ENCODE measurements around the gene KRTAP10-1. TPM values are rescaled to one million over a fixed set of nuclear protein-coding genes. Genes with fewer than 3 reads are reported as not detected.

The KRTAP10-1 gene
- total and polyA plus RNA-seq, 2 of the 8 experiments (the other 6 are each of a cell fraction or from before 2014, with no cell fraction given), result 0.08 TPM; not detected in 1

- Histone ChIP-seq H3K36me3 (ENCODE audit: control insufficient read depth in 2 of 4, insufficient read depth in 4 of 4, low read length in 3 of 4) (no peaks in the 10 kb centered on the region), H2BK12ac (ENCODE audit: low read depth, low read length) (0 out of 2 replicates have a peak overlapping the region, but pooled peaks have one; percentile 39), H2BK20ac (ENCODE audit: low read length) (no peak overlapping the region), H3K79me2 (ENCODE audit: control insufficient read depth in 1 of 2, insufficient read depth in 2 of 2, low read length in 2 of 2) (no peaks in the 10 kb centered on the region), H2BK120ac (replicated peaks; ENCODE audit: low read depth, low read length) (no peak overlapping the region), H3K27ac (ENCODE audit: low read depth, low read length) (no peak overlapping the region), H3K4ac (replicated peaks; ENCODE audit: insufficient read length, low read depth, low read length) (no peak overlapping the region), H3K27me3 (replicated peaks in 1 of 4; ENCODE audit: control insufficient read depth in 3 of 4, extremely low read depth in 1 of 4, insufficient read depth in 3 of 4, low read length in 3 of 4) (no peaks in the 10 kb centered on the region), H3K9me3 (ENCODE audit: insufficient read depth in 2 of 2, low read depth in 1 of 2, low read length in 1 of 2) (no peaks in the 10 kb centered on the region), H3K23me2 (ENCODE audit: low read depth, low read length) (peaks cover 4% of the 10 kb centered on the region; the same call in 1 of the 2 replicates), H2BK15ac (ENCODE audit: low read length) (no peak overlapping the region), H4K5ac (ENCODE audit: insufficient read length, low read depth, low read length) (no peak overlapping the region), H2AK5ac (ENCODE audit: low read depth, low read length) (peak overlapping the region; percentile 48; the same call in 1 of the 2 replicates), H3K14ac (ENCODE audit: insufficient read length) (no peak overlapping the region), H3K4me1 (replicated peaks in 1 of 4; ENCODE audit: control insufficient read depth in 3 of 4, insufficient read depth in 4 of 4, low read length in 3 of 4) (peaks cover 0 to 3% (median 0%) of the 10 kb centered on the region in 4 experiments; a peak in 1 of 7 replicates), H2BK5ac (ENCODE audit: low read depth, low read length) (0 out of 2 replicates have a peak overlapping the region, but pooled peaks have one; percentile 44), H2AFZ (ENCODE audit: low read length) (no peak overlapping the region), H3K56ac (replicated peaks; ENCODE audit: insufficient read length, low read depth, low read length) (no peak overlapping the region), H3K79me1 (ENCODE audit: low read depth, low read length) (no peaks in the 10 kb centered on the region), H3K18ac (ENCODE audit: extremely low read depth, low read length) (no peak overlapping the region), H3K9ac (replicated peaks in 1 of 4; ENCODE audit: extremely low read depth in 1 of 4, low read depth in 3 of 4, low read length in 3 of 4) (no peak overlapping the region), H4K20me1 (replicated peaks in 1 of 2; ENCODE audit: control insufficient read depth in 1 of 2, insufficient read depth in 2 of 2, low read length in 2 of 2) (peaks cover 0 to 2% of the 10 kb centered on the region in 2 experiments), H3K23ac (ENCODE audit: insufficient read length) (no peak overlapping the region), H3K4me3 (ENCODE audit: extremely low read depth in 1 of 4, insufficient read depth in 2 of 4, low read depth in 3 of 4, low read length in 4 of 4) (no peak overlapping the region), H4K8ac (ENCODE audit: extremely low read depth, insufficient read depth, low read length) (no peak overlapping the region; the same call in 1 of the 2 replicates), H3K4me2 (ENCODE audit: insufficient read depth in 1 of 2, low read depth in 2 of 2, low read length in 2 of 2) (no peak overlapping the region), H4K91ac (replicated peaks; ENCODE audit: insufficient read length, low read length) (no peak overlapping the region)
- ChIA-PET CTCF (ENCODE audit: partially characterized antibody) (interaction anchor here (0.7 to 1.7 kb wide), 7 partner anchors 10 to 253 kb away, joined by 3 to 10 read pairs (median 4); no protein-coding TSS in a partner anchor), POLR2A (ENCODE audit: partially characterized antibody) (interaction anchor here (0.8 to 1.0 kb wide), 2 partner anchors 10 to 15 kb away, joined by 3 read pairs; no protein-coding TSS in a partner anchor)
- no peak for DNase-seq (ENCODE audit: low read depth in 1 of 2, low spot score in 2 of 2)
- WGBS, 2 experiments (ENCODE audit: extremely low coverage in 1 of 2, insufficient coverage in 1 of 2, insufficient read length in 1 of 2, insufficient replicate concordance in 2 of 2, low coverage in 1 of 2, low lambda C conversion rate in 2 of 2, missing lambda C conversion rate in 1 of 2), result 88% methylated on average over 23 of the region's 23 CpGs; no CpG with 5 or more reads in 1 of the 2 experiments
- no peak for FAIRE-seq
- TF ChIP-seq ZNF274 (IDR thresholded peaks at IDR 0.05; ENCODE audit: borderline replicate concordance, extremely low read depth, low read length), result no peak
- no peak for TF ChIP-seq TBP (IDR thresholded peaks at IDR 0.05; ENCODE audit: low read depth, low read length)
- no peak for TF ChIP-seq E2F6 (IDR thresholded peaks at IDR 0.05)
- TF ChIP-seq POLR2A (IDR thresholded peaks at IDR 0.05; ENCODE audit: control extremely low read depth in 1 of 2, low read depth in 2 of 2, low read length in 2 of 2), result no peak
- no peak for TF ChIP-seq SP2 (IDR thresholded peaks at IDR 0.05; ENCODE audit: low read length)
- no peak for TF ChIP-seq SP4 (IDR thresholded peaks at IDR 0.05; ENCODE audit: low read length)
- no peak for TF ChIP-seq CBX5 (IDR thresholded peaks at IDR 0.05; ENCODE audit: low read depth, low read length)
- TF ChIP-seq BRCA1 (IDR thresholded peaks at IDR 0.05; ENCODE audit: low read depth, low read length), result no peak
- TF ChIP-seq POU5F1 (IDR thresholded peaks at IDR 0.05; ENCODE audit: low read depth, low read length), result no peak
- TF ChIP-seq SIRT6 (IDR thresholded peaks at IDR 0.05; ENCODE audit: low read length), result no peak
- TF ChIP-seq CREB1 (IDR thresholded peaks at IDR 0.05), result no peak
- TF ChIP-seq EGR1 (IDR thresholded peaks at IDR 0.05; ENCODE audit: borderline replicate concordance, low read depth, low read length), result no peak
- TF ChIP-seq JUND (IDR thresholded peaks at IDR 0.05; ENCODE audit: low read length), result no peak
- TF ChIP-seq PHF8 (conservative IDR thresholded peaks at IDR 0.05; ENCODE audit: low read depth, low read length), result no peak
Measured at GRCh38 chr21:44530903-44531605, 8.9 kb downstream of the KRTAP10-1 start.

All from H1 (cell line).